KMS-11 (cell line): ENCODE measurements around the gene THUMPD1.
"Not testable (repeated sequence)": the region's sequence is repeated elsewhere in the genome, so short reads cannot be mapped to it uniquely, and the experiment has no call there.

Experiments used
- H2AFZ ChIP-seq: fragments of 200-600 bp; sonication (generic); 2 replicates; pipeline ENCODE4 v1.6.1; 2016; ENCODE audit warnings: antibody characterized with exemption, mixed run types, low read depth
- H3K27ac ChIP-seq: fragments of 200-600 bp; sonication (generic); 2 replicates; pipeline ENCODE4 v1.6.1; 2016; ENCODE audit warnings: mild to moderate bottlenecking, mixed run types
- H3K27me3 ChIP-seq: fragments of 200-600 bp; sonication (generic); 2 replicates; pipeline ENCODE4 v1.6.1; 2017; ENCODE audit warnings: mild to moderate bottlenecking, low read depth, mixed run types, moderate library complexity; ENCODE audit not compliant: insufficient read depth
- H3K36me3 ChIP-seq: fragments of 200-600 bp; sonication (generic); 2 replicates; pipeline ENCODE4 v1.6.1; 2017; ENCODE audit warnings: mild to moderate bottlenecking, mixed run types; ENCODE audit not compliant: insufficient read depth
- H3K4me1 ChIP-seq: fragments of 200-600 bp; sonication (generic); 2 replicates; pipeline ENCODE4 v1.6.1; 2016; ENCODE audit warnings: mild to moderate bottlenecking, low read depth, mixed run types; ENCODE audit not compliant: poor library complexity, severe bottlenecking
- H3K4me2 ChIP-seq: fragments of 200-600 bp; sonication (generic); 2 replicates; pipeline ENCODE4 v1.7.0; 2016; ENCODE audit warnings: mild to moderate bottlenecking, mixed run types
- H3K4me3 ChIP-seq: fragments of 200-600 bp; sonication (generic); IDR thresholded peaks from 2 replicates; pipeline ENCODE4 v1.6.1; 2017; ENCODE audit warnings: low read depth, low read length, mixed read lengths; ENCODE audit not compliant: insufficient read depth
- H3K79me2 ChIP-seq: fragments of 200-600 bp; sonication (generic); 2 replicates; pipeline ENCODE4 v1.6.1; 2016; ENCODE audit warnings: low read depth, mixed run types; ENCODE audit not compliant: insufficient read depth
- H3K9ac ChIP-seq: fragments of 200-600 bp; sonication (generic); 2 replicates; pipeline ENCODE4 v1.6.1; 2016; ENCODE audit warnings: mild to moderate bottlenecking, mixed run types
- H4K20me1 ChIP-seq: fragments of 200-600 bp; sonication (generic); 2 replicates; pipeline ENCODE4 v1.6.1; 2016; ENCODE audit warnings: mild to moderate bottlenecking, mixed run types; ENCODE audit not compliant: insufficient read depth
- CTCF ChIP-seq: fragments of 200-600 bp; sonication (generic); conservative IDR thresholded peaks from 2 replicates; pipeline ENCODE4 v1.6.1; 2017; ENCODE audit warnings: low read depth, mild to moderate bottlenecking, antibody characterized with exemption, low read length, moderate library complexity, mixed read lengths

Gene THUMPD1

GRCh38 chr16:20734056-20734455 is 7.6 kb downstream of the THUMPD1 start:
- no peaks in the 10 kb centered on the region for H3K27me3 ChIP-seq
- no peak overlapping the region for H3K4me2 ChIP-seq
- H2AFZ ChIP-seq = no peak overlapping the region
- no peak overlapping the region for H3K4me3 ChIP-seq
- no peak for TF ChIP-seq CTCF
- peaks cover 27% of the 10 kb centered on the region for H3K4me1 ChIP-seq
- no peak overlapping the region for H3K27ac ChIP-seq
- no peak overlapping the region for H3K9ac ChIP-seq
- H4K20me1 ChIP-seq = no peaks in the 10 kb centered on the region
- H3K36me3 ChIP-seq = peaks cover 13% of the 10 kb centered on the region
- H3K79me2 ChIP-seq = peaks cover 15% of the 10 kb centered on the region; the same call in 1 of the 2 replicates

GRCh38 chr16:20729141-20729540 is 12.5 kb downstream of the THUMPD1 start:
- Histone ChIP-seq H3K79me2 (no peaks in the 10 kb centered on the region), H3K27me3 (no peaks in the 10 kb centered on the region), H2AFZ (no peak overlapping the region), H3K27ac (no peak overlapping the region), H3K9ac (no peak overlapping the region), H3K4me2 (no peak overlapping the region), H3K36me3 (no peaks in the 10 kb centered on the region), H3K4me1 (no peaks in the 10 kb centered on the region), H3K4me3 (no peak overlapping the region), H4K20me1 (no peaks in the 10 kb centered on the region)
- no peak for TF ChIP-seq CTCF

- H3K36me3 ChIP-seq = no peaks in the 10 kb centered on the region
- no peak overlapping the region for H2AFZ ChIP-seq
- no peaks in the 10 kb centered on the region for H3K27me3 ChIP-seq
- no peak overlapping the region for H3K4me3 ChIP-seq
- no peak overlapping the region for H3K27ac ChIP-seq
- no peak for TF ChIP-seq CTCF
- H3K9ac ChIP-seq = no peak overlapping the region
- no peaks in the 10 kb centered on the region for H3K79me2 ChIP-seq
- no peaks in the 10 kb centered on the region for H3K4me1 ChIP-seq
- H4K20me1 ChIP-seq = no peaks in the 10 kb centered on the region
- H3K4me2 ChIP-seq = no peak overlapping the region
Observed at GRCh38 chr16:20727181-20727580, 14.4 kb downstream of the THUMPD1 start.

GRCh38 chr16:20726661-20727060 is 15.0 kb downstream of the THUMPD1 start:
- Histone ChIP-seq H3K9ac (no peak overlapping the region), H3K27ac (no peak overlapping the region), H2AFZ (no peak overlapping the region), H3K79me2 (no peaks in the 10 kb centered on the region), H3K4me1 (no peaks in the 10 kb centered on the region), H4K20me1 (no peaks in the 10 kb centered on the region), H3K4me2 (no peak overlapping the region), H3K4me3 (no peak overlapping the region), H3K27me3 (no peaks in the 10 kb centered on the region), H3K36me3 (no peaks in the 10 kb centered on the region)
- TF ChIP-seq CTCF = no peak

GRCh38 chr16:20720251-20720650 is 21.4 kb downstream of the THUMPD1 start:
- no peak overlapping the region for H3K4me3 ChIP-seq
- H2AFZ ChIP-seq = no peak overlapping the region
- no peak overlapping the region for H3K9ac ChIP-seq
- no peaks in the 10 kb centered on the region for H3K36me3 ChIP-seq
- H3K79me2 ChIP-seq = no peaks in the 10 kb centered on the region
- no peaks in the 10 kb centered on the region for H4K20me1 ChIP-seq
- no peak overlapping the region for H3K4me2 ChIP-seq
- no peaks in the 10 kb centered on the region for H3K4me1 ChIP-seq
- no peaks in the 10 kb centered on the region for H3K27me3 ChIP-seq
- no peak overlapping the region for H3K27ac ChIP-seq
- no peak for TF ChIP-seq CTCF

GRCh38 chr16:20717718-20718117 is 23.9 kb downstream of the THUMPD1 start:
- H3K79me2 ChIP-seq, H4K20me1 ChIP-seq, H3K9ac ChIP-seq, H2AFZ ChIP-seq, H3K27me3 ChIP-seq, H3K36me3 ChIP-seq, H3K4me2 ChIP-seq, H3K27ac ChIP-seq, H3K4me3 ChIP-seq, H3K4me1 ChIP-seq: not testable (repeated sequence)
